PC-3 (cell line): ENCODE measurements around the gene KIAA1217. TPM values are rescaled to one million over a fixed set of nuclear protein-coding genes. Genes with fewer than 3 reads are reported as not detected.

Source experiments
- ATAC-seq: fragments of 200-7000 bp; cut with Tn5 transposase; 2 replicates; pipeline ENCODE4 v1.9.1; 2020; ENCODE audit warnings: mild to moderate bottlenecking, moderate library complexity
- BruUV-seq: library from RNA; stranded (reverse); fragments of 400-500 nt; replicated peaks from 2 replicates; lab custom pipeline; 2021; lab: Mats Ljungman, UMichigan
- CTCF ChIA-PET: fragments of 300-600 bp; sonication (Branson Sonifier 250); formaldehyde crosslinking; loops from one replicate; lab custom pipeline; 2022; ENCODE audit warnings: antibody characterized with exemption; lab: Charles Lee
- POLR2A ChIA-PET: fragments of 300-600 bp; sonication (Branson Sonifier 250); formaldehyde crosslinking; loops from one replicate; lab custom pipeline; 2022; ENCODE audit warnings: antibody characterized with exemption; ENCODE audit not compliant: unreplicated experiment; lab: Charles Lee
- DNase-seq: peaks from one replicate; pipeline ENCODE4 v3.0.0-alpha.2; 2015
- H2AFZ ChIP-seq: fragments of 300-600 bp; sonication (generic); 2 replicates; pipeline ENCODE4 v1.6.0; 2016; ENCODE audit warnings: antibody characterized with exemption, low read length
- H3F3A ChIP-seq: fragments of 300-600 bp; sonication (generic); one replicate; pipeline ENCODE4 v1.6.0; 2017; ENCODE audit warnings: antibody characterized with exemption, low read length, control low read depth, mild to moderate bottlenecking; ENCODE audit not compliant: unreplicated experiment
- H3K27ac ChIP-seq: fragments of 300-600 bp; sonication (generic); 2 replicates; pipeline ENCODE4 v1.5.1; 2016; ENCODE audit warnings: mild to moderate bottlenecking, low read length
- H3K27me3 ChIP-seq: fragments of 300-600 bp; sonication (generic); 2 replicates; pipeline ENCODE4 v1.6.1; 2016; ENCODE audit warnings: low read length, mixed read lengths
- H3K36me3 ChIP-seq: fragments of 300-600 bp; sonication (generic); 2 replicates; pipeline ENCODE4 v1.6.1; 2016; ENCODE audit warnings: low read depth, mixed run types, low read length, mixed read lengths
- H3K4me1 ChIP-seq: fragments of 300-600 bp; sonication (generic); 2 replicates; pipeline ENCODE4 v1.5.1; 2016; ENCODE audit warnings: low read length; ENCODE audit not compliant: insufficient read depth
- H3K4me2 ChIP-seq: fragments of 300-600 bp; sonication (generic); 2 replicates; pipeline ENCODE4 v1.6.0; 2016; ENCODE audit warnings: low read length
- H3K4me3 ChIP-seq: fragments of 300-600 bp; sonication (generic); 2 replicates; pipeline ENCODE4 v1.5.1; 2016; ENCODE audit warnings: mild to moderate bottlenecking, low read length, mixed read lengths
- H3K79me2 ChIP-seq: fragments of 300-600 bp; sonication (generic); 2 replicates; pipeline ENCODE4 v1.6.1; 2017; ENCODE audit warnings: low read length, mixed read lengths
- H3K9ac ChIP-seq: fragments of 300-600 bp; sonication (generic); 2 replicates; pipeline ENCODE4 v1.6.0; 2016; ENCODE audit warnings: mild to moderate bottlenecking, low read length
- H3K9me2 ChIP-seq: fragments of 300-600 bp; sonication (generic); replicated peaks from 2 replicates; pipeline ENCODE4 v1.6.1; 2016; ENCODE audit warnings: mixed run types, low read length, mixed read lengths
- H3K9me3 ChIP-seq: fragments of 300-600 bp; sonication (generic); 2 replicates; pipeline ENCODE4 v1.6.1; 2016; ENCODE audit warnings: low read length, mixed read lengths
- H4K20me1 ChIP-seq: fragments of 300-600 bp; sonication (generic); 2 replicates; pipeline ENCODE4 v1.6.1; 2016; ENCODE audit warnings: low read length, mixed read lengths
- EZH2 ChIP-seq: fragments of 300-600 bp; sonication (generic); IDR thresholded peaks from one replicate; pipeline ENCODE4 v1.6.1; 2017; ENCODE audit warnings: antibody characterized with exemption, mild to moderate bottlenecking, low read length; ENCODE audit not compliant: unreplicated experiment
- EZH2phosphoT487 ChIP-seq: fragments of 300-600 bp; sonication (generic); IDR thresholded peaks from 2 replicates; pipeline ENCODE4 v1.6.1; 2018; ENCODE audit warnings: mild to moderate bottlenecking, antibody characterized with exemption, low read length, borderline replicate concordance
- intact Hi-C: fragments of 100-400 bp; cut with micrococcal nuclease; formaldehyde crosslinking; loops from 2 replicates; pipeline ENCODE4 v1.9.0; 2023
- total RNA-seq: library from RNA; depleted of rRNA; stranded (reverse); fragments of >200 nt; gene quantifications from 2 replicates; pipeline ENCODE4 v1.2.3, GENCODE V29; 2014
- TF ChIP-seq, protein P1 (sequence below): fragments of 300-600 bp; sonication (generic); conservative IDR thresholded peaks from 2 replicates; pipeline ENCODE4 v1.5.1; 2017; ENCODE audit warnings: antibody characterized with exemption, low read depth, mild to moderate bottlenecking, low read length

Gene KIAA1217
- total RNA-seq, 1 experiment from 2014 or later, result 16.0 TPM

DNA sequence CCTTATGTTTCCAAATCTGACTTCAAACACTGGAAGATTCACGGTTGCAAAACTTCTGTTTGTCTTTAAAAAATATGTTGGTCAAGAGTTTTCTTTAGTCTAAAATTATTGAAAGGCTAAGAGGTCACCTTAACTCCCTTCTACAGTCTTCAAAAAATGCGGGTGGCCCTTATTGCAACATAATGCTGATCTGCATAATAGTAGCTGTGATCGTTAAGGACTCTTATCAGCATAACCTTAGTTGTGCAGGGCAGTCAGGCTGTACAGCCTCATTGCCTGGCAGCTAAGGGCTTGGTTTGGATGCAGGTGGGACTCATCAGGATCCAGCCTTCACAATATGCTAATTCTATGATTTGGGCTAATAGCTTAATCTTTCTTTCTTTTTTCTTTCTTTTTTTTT, 15.0 kb downstream of the KIAA1217 start:
- ChIA-PET POLR2A (no interaction called here), CTCF (no interaction called here)
- no peak overlapping the region for H3K9ac ChIP-seq
- H4K20me1 ChIP-seq, result no peaks in the 10 kb centered on the region
- TF ChIP-seq, protein P1, sequence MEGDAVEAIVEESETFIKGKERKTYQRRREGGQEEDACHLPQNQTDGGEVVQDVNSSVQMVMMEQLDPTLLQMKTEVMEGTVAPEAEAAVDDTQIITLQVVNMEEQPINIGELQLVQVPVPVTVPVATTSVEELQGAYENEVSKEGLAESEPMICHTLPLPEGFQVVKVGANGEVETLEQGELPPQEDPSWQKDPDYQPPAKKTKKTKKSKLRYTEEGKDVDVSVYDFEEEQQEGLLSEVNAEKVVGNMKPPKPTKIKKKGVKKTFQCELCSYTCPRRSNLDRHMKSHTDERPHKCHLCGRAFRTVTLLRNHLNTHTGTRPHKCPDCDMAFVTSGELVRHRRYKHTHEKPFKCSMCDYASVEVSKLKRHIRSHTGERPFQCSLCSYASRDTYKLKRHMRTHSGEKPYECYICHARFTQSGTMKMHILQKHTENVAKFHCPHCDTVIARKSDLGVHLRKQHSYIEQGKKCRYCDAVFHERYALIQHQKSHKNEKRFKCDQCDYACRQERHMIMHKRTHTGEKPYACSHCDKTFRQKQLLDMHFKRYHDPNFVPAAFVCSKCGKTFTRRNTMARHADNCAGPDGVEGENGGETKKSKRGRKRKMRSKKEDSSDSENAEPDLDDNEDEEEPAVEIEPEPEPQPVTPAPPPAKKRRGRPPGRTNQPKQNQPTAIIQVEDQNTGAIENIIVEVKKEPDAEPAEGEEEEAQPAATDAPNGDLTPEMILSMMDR, result no peak
- no peak for TF ChIP-seq EZH2phosphoT487
- TF ChIP-seq EZH2, result no peak
- H3K4me3 ChIP-seq, result no peak overlapping the region
- no TSS peak for BruUV-seq
- H3K4me2 ChIP-seq, result no peak overlapping the region
- DNase-seq, result no peak
- H3K36me3 ChIP-seq, result 0 out of 2 replicates have a peak, but pooled peaks cover 2% of the 10 kb centered on the region
- no peaks in the 10 kb centered on the region for H3K9me3 ChIP-seq
- H3K27ac ChIP-seq, result no peak overlapping the region
- no peaks in the 10 kb centered on the region for H3K27me3 ChIP-seq
- H3K79me2 ChIP-seq, result no peaks in the 10 kb centered on the region
- no peak overlapping the region for H2AFZ ChIP-seq
- no peaks in the 10 kb centered on the region for H3K9me2 ChIP-seq
- no peaks in the 10 kb centered on the region for H3K4me1 ChIP-seq
- intact Hi-C loops, result no loop called here
- H3F3A ChIP-seq, result no peaks in the 10 kb centered on the region
- no peak for ATAC-seq

DNA sequence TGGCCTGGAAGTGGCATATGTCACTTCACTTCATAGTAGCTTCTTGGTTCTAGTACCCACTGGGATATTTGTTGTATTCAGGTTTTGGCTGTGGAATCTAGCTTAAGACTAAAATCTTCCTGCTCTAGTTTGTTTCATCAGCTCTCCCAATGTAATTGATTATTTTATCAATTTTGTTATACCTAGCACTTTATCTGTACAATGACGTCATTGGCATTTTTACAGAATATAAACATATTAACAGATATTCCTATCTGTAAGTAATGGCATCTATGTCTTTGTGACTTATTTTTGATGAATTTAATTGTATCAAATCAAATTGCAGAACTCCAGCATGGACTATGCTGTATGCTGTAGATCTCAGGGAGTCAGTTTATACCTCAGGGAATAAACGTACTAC, 19.7 kb downstream of the KIAA1217 start:
- Histone ChIP-seq H3K4me3 (no peak overlapping the region), H3K4me1 (no peaks in the 10 kb centered on the region), H3K9ac (no peak overlapping the region), H3K9me2 (no peaks in the 10 kb centered on the region), H3K27ac (no peak overlapping the region), H2AFZ (no peak overlapping the region), H3K79me2 (no peaks in the 10 kb centered on the region), H3K36me3 (0 out of 2 replicates have a peak, but pooled peaks cover 2% of the 10 kb centered on the region), H3K4me2 (no peak overlapping the region), H3K27me3 (no peaks in the 10 kb centered on the region), H4K20me1 (no peaks in the 10 kb centered on the region), H3F3A (no peaks in the 10 kb centered on the region), H3K9me3 (no peaks in the 10 kb centered on the region)
- no peak for ATAC-seq
- TF ChIP-seq, protein P1, result no peak
- TF ChIP-seq EZH2 (no peak), EZH2phosphoT487 (no peak)
- ChIA-PET CTCF (no interaction called here), POLR2A (no interaction called here)
- intact Hi-C loops, result no loop called here
- BruUV-seq, result no TSS peak
- no peak for DNase-seq

DNA sequence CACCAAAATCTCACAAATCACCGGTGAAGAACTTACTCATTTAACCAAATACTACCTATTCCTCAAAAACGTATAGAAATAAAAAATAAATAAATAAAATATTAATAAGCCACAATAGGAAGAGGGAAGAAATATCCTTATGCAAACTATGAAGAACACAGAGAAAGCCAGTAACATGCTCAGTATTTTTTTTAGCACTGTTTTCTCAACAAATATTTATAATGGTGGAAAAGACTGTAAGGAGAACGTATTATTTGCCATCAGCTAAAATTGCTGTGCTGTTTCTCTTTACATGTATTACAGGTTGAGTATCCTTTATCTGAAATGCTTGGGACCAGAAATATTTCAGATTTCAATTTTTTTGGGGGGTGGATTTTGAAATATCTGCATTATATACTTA, 21.0 kb downstream of the KIAA1217 start:
- H3K4me2 ChIP-seq, result no peak overlapping the region
- intact Hi-C loops, result no loop called here
- POLR2A ChIA-PET, result no interaction called here

More for the DNA sequence above, 21.0 kb downstream of the KIAA1217 start:
- Histone ChIP-seq H4K20me1 (no peaks in the 10 kb centered on the region), H3K9me3 (no peaks in the 10 kb centered on the region), H3K4me1 (no peaks in the 10 kb centered on the region), H3K4me3 (no peak overlapping the region), H3K79me2 (no peaks in the 10 kb centered on the region), H3K9me2 (no peaks in the 10 kb centered on the region), H3K27me3 (no peaks in the 10 kb centered on the region), H3F3A (no peaks in the 10 kb centered on the region), H3K27ac (no peak overlapping the region), H3K9ac (no peak overlapping the region), H3K36me3 (0 out of 2 replicates have a peak, but pooled peaks cover 2% of the 10 kb centered on the region), H2AFZ (no peak overlapping the region)
- BruUV-seq, result no TSS peak
- CTCF ChIA-PET, result no interaction called here
- TF ChIP-seq EZH2 (no peak), EZH2phosphoT487 (no peak)
- TF ChIP-seq, protein P1, result no peak
- no peak for ATAC-seq
- DNase-seq, result no peak
